LNCaP clone FGC (cell line): ENCODE measurements around the gene NUTF2.
"Not testable (repeated sequence)": the region's sequence is repeated elsewhere in the genome, so short reads cannot be mapped to it uniquely, and the experiment has no call there.

Experiments
- DNase-seq: peaks from one replicate; pipeline ENCODE4 v3.0.0-alpha.2; 2011; ENCODE audit warnings: low read depth
- H3K4me3 ChIP-seq: 2 replicates; pipeline ENCODE4 v1.5.1; 2011; ENCODE audit warnings: mild to moderate bottlenecking, low read depth, low read length, control low read depth
- CTCF ChIP-seq: IDR thresholded peaks from 2 replicates; pipeline ENCODE4 v1.5.1; 2012; ENCODE audit warnings: mild to moderate bottlenecking; ENCODE audit not compliant: control insufficient read depth, insufficient read depth; ENCODE audit errors: extremely low read depth

NUTF2 gene

GRCh38 chr16:67909056-67909742 is 62.5 kb downstream of the NUTF2 start:
- H3K4me3 ChIP-seq, result no peak overlapping the region
- no peak for TF ChIP-seq CTCF
- no peak for DNase-seq

- TF ChIP-seq CTCF, result no peak
- no peak for DNase-seq
Measured at GRCh38 chr16:67910158-67910557, 63.4 kb downstream of the NUTF2 start.

DNA sequence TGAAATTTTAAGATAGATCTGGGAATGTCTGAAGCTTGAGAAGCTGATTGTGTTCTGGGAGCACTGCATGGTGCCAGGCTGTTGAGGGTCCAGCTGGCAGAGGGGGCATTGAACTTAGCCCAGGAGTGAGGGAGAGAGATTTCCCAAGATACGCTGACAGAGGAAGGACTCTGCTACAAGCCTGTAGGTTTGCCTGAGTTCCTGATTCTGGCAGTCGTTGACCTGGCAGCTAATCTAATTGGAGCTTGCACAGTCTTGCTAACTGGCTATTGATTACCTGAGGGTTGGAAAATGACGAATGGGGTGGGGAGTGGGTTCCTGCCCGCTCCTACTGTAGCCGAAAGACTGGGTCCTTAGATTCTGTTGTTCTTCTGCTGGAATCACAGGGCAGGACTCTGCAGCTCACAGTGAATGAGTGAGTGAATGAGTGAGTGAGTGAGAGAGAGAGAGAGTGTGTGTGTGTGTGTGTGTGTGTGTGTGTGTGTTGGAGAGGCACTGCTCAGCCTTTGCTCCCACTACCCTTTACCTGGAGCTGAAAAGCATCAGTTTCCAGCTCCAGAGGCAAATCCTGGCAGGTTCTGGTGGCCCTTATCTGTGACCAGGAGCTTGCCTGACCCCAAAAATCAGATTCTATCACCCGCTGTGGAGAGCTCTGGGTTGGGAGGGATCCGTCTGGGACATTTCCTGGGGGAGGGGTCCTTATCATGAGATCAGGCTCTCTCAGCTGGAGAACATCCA is 68.2 kb downstream of the NUTF2 start:
- H3K4me3 ChIP-seq, result no peak overlapping the region
- DNase-seq, result no peak
- TF ChIP-seq CTCF, result no peak

More at GRCh38 chr16:67910158-67910557, 63.4 kb downstream of the NUTF2 start:
- H3K4me3 ChIP-seq, result no peak overlapping the region

DNA sequence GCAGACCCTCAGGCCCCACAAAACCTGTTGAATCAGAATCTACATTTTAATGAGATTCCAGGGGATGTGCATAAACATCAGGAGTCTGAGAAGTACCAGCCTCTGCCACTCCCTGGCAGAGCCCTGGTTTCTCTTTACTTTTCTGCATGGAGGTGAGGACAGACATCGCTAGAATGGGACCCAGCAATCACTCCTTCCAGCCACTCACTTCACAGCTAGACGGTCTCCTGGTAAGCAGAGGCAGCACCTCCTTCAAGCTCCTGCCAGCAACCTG is 68.7 kb downstream of the NUTF2 start:
- not testable (repeated sequence) for DNase-seq, H3K4me3 ChIP-seq

GRCh38 chr16:67915831-67916723 is 69.3 kb downstream of the NUTF2 start:
- no peak overlapping the region for H3K4me3 ChIP-seq
- peak; percentile 73 for DNase-seq

DNA sequence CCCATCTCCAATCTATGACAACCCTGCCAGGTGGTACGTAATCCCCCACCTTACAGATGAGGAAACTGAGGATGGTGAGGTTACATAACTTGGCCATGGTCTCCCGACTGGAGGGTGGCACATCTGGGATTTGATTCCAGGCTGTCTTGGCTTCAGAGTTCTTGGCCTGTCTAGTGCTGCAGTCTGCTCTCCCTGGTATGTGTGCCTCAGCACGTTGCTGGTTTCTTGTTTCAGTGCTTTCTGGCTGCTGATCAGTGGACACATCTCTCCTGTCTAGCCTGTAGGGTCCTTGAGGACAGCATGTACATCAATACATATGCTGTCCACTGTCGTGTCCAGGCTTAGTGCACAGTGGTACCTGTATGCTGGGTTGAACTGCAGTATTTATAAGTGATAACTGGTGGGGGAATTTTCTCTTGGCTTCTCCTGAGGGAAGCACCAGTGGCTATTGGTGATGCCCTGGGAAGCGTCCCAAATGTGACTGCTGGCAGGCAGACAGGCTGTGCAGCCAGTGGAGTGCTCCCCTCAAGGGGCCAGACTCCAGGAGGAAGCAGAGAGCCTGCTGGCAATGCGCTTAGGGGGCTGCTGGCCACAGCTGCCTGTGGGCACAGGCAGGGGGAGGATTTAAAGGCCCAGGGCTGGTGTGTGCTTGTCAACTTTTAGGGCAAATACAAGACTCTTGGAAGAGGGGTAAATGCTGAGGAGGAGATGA is 70.6 kb downstream of the NUTF2 start:
- TF ChIP-seq CTCF, result no peak
- no peak for DNase-seq
- H3K4me3 ChIP-seq, result no peak overlapping the region

More at GRCh38 chr16:67915831-67916723, 69.3 kb downstream of the NUTF2 start:
- no peak for TF ChIP-seq CTCF
